Endothelial cell of umbilical vein (primary cell): ENCODE results near the gene TBX1. TPM values are rescaled to one million over a fixed set of nuclear protein-coding genes. Genes with fewer than 3 reads are reported as not detected.

Experiments used
- BruUV-seq: library from RNA; stranded (reverse); fragments of 400-500 nt; replicated peaks from 2 replicates; lab custom pipeline; 2021; lab: Mats Ljungman, UMichigan
- CTCF ChIA-PET: fragments of 300-600, 350-600 bp; sonication (Branson Sonifier 250); formaldehyde crosslinking; loops from one replicate; lab custom pipeline; 2021; ENCODE audit warnings: antibody characterized with exemption, inconsistent platforms; lab: Charles Lee
- POLR2A ChIA-PET: fragments of 300-600, 350-600 bp; sonication (Branson Sonifier 250); formaldehyde crosslinking; loops from one replicate; lab custom pipeline; 2021; ENCODE audit warnings: antibody characterized with exemption, inconsistent platforms; lab: Charles Lee
- DNase-seq: peaks from one replicate; pipeline ENCODE4 v3.0.0-alpha.2; 2011; ENCODE audit warnings: low read depth, low spot score
- FAIRE-seq: peaks from 2 replicates; lab custom pipeline; 2011; peaks lifted over from hg19 to GRCh38; lab: Jason Lieb, UNC
- H2AFZ ChIP-seq: 2 replicates; pipeline ENCODE4 v1.6.0; 2012; ENCODE audit warnings: low read depth, low read length, control low read depth, inconsistent platforms
- H3K27ac ChIP-seq: 2 replicates; pipeline ENCODE4 v1.5.1; 2011; ENCODE audit warnings: low read depth, mild to moderate bottlenecking, control low read depth, low read length, moderate library complexity; ENCODE audit not compliant: insufficient read depth
- H3K27me3 ChIP-seq, 2 experiments: 2 replicates each; pipeline versions ENCODE4 v1.6.0 to v1.6.1; 2011; ENCODE audit warnings: low read length in 2 of 2, mixed read lengths in 1 of 2; ENCODE audit not compliant: control insufficient read depth in 2 of 2, insufficient read depth in 2 of 2
- H3K36me3 ChIP-seq, 2 experiments: 2 replicates in 1 of 2; 3 replicates in 1 of 2; pipeline ENCODE4 v1.5.1; 2011; ENCODE audit warnings: low read length in 2 of 2, mild to moderate bottlenecking in 1 of 2, moderate library complexity in 1 of 2; ENCODE audit not compliant: control insufficient read depth in 2 of 2, insufficient read depth in 2 of 2; ENCODE audit errors: extremely low read depth in 1 of 2
- H3K4me1 ChIP-seq: 3 replicates; pipeline ENCODE4 v1.5.1; 2011; ENCODE audit warnings: mild to moderate bottlenecking, low read length; ENCODE audit not compliant: control insufficient read depth, insufficient read depth; ENCODE audit errors: extremely low read depth
- H3K4me2 ChIP-seq: 2 replicates; pipeline ENCODE4 v1.6.1; 2011; ENCODE audit warnings: low read length, control low read depth, mixed read lengths; ENCODE audit not compliant: insufficient read depth
- H3K4me3 ChIP-seq, 3 experiments: fragments of 200-600 bp in 1 of 3; sonication (generic), shearing (Covaris generic) in 1 of 3; replicated peaks in 1 of 3; 2 replicates each; pipeline ENCODE4 v1.5.1; 2011 to 2016; ENCODE audit warnings: control low read depth in 3 of 3, low read length in 3 of 3, mild to moderate bottlenecking in 2 of 3, inconsistent platforms in 1 of 3, low read depth in 1 of 3, moderate library complexity in 1 of 3; ENCODE audit not compliant: insufficient read depth in 1 of 3
- H3K79me2 ChIP-seq: 2 replicates; pipeline ENCODE4 v1.6.0; 2012; ENCODE audit warnings: low read length, inconsistent platforms; ENCODE audit not compliant: control insufficient read depth, insufficient read depth
- H3K9ac ChIP-seq: replicated peaks from 2 replicates; pipeline ENCODE3; 2011; ENCODE audit warnings: low read length, control low read depth; ENCODE audit not compliant: insufficient read depth; ENCODE audit errors: extremely low read depth
- H3K9me1 ChIP-seq: replicated peaks from 3 replicates; pipeline ENCODE4 v1.6.0; 2011; ENCODE audit warnings: mild to moderate bottlenecking, low read length; ENCODE audit not compliant: control insufficient read depth, insufficient read depth; ENCODE audit errors: extremely low read depth
- H3K9me3 ChIP-seq: replicated peaks from 2 replicates; pipeline ENCODE4 v1.5.1; 2012; ENCODE audit warnings: low read length, inconsistent platforms; ENCODE audit not compliant: control insufficient read depth, insufficient read depth
- H4K20me1 ChIP-seq: replicated peaks from 2 replicates; pipeline ENCODE3; 2011; ENCODE audit warnings: mild to moderate bottlenecking, low read length; ENCODE audit not compliant: control insufficient read depth, insufficient read depth; ENCODE audit errors: extremely low read depth
- EZH2 ChIP-seq: IDR thresholded peaks from 2 replicates; pipeline ENCODE4 v1.6.1; 2012; ENCODE audit warnings: borderline replicate concordance, low read depth, mild to moderate bottlenecking, moderate library complexity, low read length, inconsistent platforms; ENCODE audit not compliant: severe bottlenecking
- FOS ChIP-seq: IDR thresholded peaks from 2 replicates; pipeline ENCODE4 v1.6.1; 2011; ENCODE audit warnings: mild to moderate bottlenecking, low read length, moderate library complexity, borderline replicate concordance; ENCODE audit not compliant: insufficient read depth
- GATA2 ChIP-seq: IDR thresholded peaks from 2 replicates; pipeline ENCODE4 v1.7.0; 2011; ENCODE audit warnings: low read depth, mild to moderate bottlenecking, moderate library complexity, mixed read lengths, low read length; ENCODE audit not compliant: insufficient read length, insufficient read depth
- JUN ChIP-seq: IDR thresholded peaks from 2 replicates; pipeline ENCODE4 v1.6.1; 2011; ENCODE audit warnings: borderline replicate concordance, low read depth; ENCODE audit not compliant: insufficient read length, insufficient read depth
- MYC ChIP-seq: IDR thresholded peaks from one replicate; pipeline ENCODE4 v1.6.1; 2011; ENCODE audit warnings: mild to moderate bottlenecking, low read depth, low read length
- POLR2A ChIP-seq: IDR thresholded peaks from 2 replicates; pipeline ENCODE4 v1.6.1; 2012; ENCODE audit warnings: low read depth, mild to moderate bottlenecking, control low read depth, low read length
- POLR2AphosphoS5 ChIP-seq: IDR thresholded peaks from 2 replicates; pipeline ENCODE4 v1.6.1; 2012; ENCODE audit warnings: low read depth, mild to moderate bottlenecking, control low read depth, low read length, moderate library complexity; ENCODE audit not compliant: insufficient read depth
- dilution Hi-C: fragments of 300-500 bp; cut with MboI; formaldehyde crosslinking; loops from one replicate; pipeline ENCODE4 v1.15.0; 2019; ENCODE audit warnings: low sequenced_read_pairs; ENCODE audit not compliant: extremely low pct_ligation_motif_present
- intact Hi-C: fragments of 100-400 bp; cut with micrococcal nuclease; formaldehyde crosslinking; loops from one replicate; pipeline ENCODE4 v1.10.0; 2022
- polyA plus RNA-seq, 4 experiments: library from polyadenylated mRNA; depleted of rRNA in 3 of 4; stranded (reverse) in 3 of 4; unstranded in 1 of 4; fragments of >200 nt; gene quantifications; 2 replicates each; pipeline versions ENCODE4 v1.2.1 to v1.2.3, GENCODE V29; 2011 to 2012; ENCODE audit warnings: missing spikeins in 1 of 4
- total RNA-seq: library from RNA; stranded (reverse); gene quantifications from 2 replicates; pipeline ENCODE4 v1.2.3, GENCODE V29; 2021
- TF ChIP-seq, protein P1 (sequence below), 2 donors: IDR thresholded peaks; 1 replicate in 1 of 2; 2 replicates in 1 of 2; pipeline ENCODE4 v1.5.1; 2011; ENCODE audit warnings: low read length in 2 of 2, mild to moderate bottlenecking in 2 of 2, moderate library complexity in 2 of 2, control low read depth in 1 of 2, inconsistent platforms in 1 of 2, low read depth in 1 of 2; ENCODE audit not compliant: insufficient read depth in 1 of 2; ENCODE audit errors: extremely low read depth in 1 of 2
- TF ChIP-seq, protein P2 (sequence below): IDR thresholded peaks from 2 replicates; pipeline ENCODE4 v1.6.1; 2011; ENCODE audit not compliant: insufficient read depth, insufficient read length

The TBX1 gene
- total and polyA plus RNA-seq, 2 donors (not counting 3 experiments of a cell fraction or from before 2014, with no cell fraction given) = 11.0 to 30.2 TPM

- H3K9me1 ChIP-seq = no peaks in the 10 kb centered on the region
- no TSS peak for BruUV-seq
- no peak overlapping the region for H3K4me3 ChIP-seq
- no peak overlapping the region for H2AFZ ChIP-seq
- H3K27ac ChIP-seq = no peak overlapping the region
- FAIRE-seq (no peak), DNase-seq (no peak)
- intact Hi-C loops (no loop called here), dilution Hi-C loops (no loop called here)
- no peaks in the 10 kb centered on the region for H3K27me3 ChIP-seq
- no peaks in the 10 kb centered on the region for H4K20me1 ChIP-seq
- H3K4me1 ChIP-seq = peaks cover 14% of the 10 kb centered on the region
- TF ChIP-seq MYC = no peak
- TF ChIP-seq EZH2 = no peak
- TF ChIP-seq JUN = no peak
- TF ChIP-seq, protein P1, sequence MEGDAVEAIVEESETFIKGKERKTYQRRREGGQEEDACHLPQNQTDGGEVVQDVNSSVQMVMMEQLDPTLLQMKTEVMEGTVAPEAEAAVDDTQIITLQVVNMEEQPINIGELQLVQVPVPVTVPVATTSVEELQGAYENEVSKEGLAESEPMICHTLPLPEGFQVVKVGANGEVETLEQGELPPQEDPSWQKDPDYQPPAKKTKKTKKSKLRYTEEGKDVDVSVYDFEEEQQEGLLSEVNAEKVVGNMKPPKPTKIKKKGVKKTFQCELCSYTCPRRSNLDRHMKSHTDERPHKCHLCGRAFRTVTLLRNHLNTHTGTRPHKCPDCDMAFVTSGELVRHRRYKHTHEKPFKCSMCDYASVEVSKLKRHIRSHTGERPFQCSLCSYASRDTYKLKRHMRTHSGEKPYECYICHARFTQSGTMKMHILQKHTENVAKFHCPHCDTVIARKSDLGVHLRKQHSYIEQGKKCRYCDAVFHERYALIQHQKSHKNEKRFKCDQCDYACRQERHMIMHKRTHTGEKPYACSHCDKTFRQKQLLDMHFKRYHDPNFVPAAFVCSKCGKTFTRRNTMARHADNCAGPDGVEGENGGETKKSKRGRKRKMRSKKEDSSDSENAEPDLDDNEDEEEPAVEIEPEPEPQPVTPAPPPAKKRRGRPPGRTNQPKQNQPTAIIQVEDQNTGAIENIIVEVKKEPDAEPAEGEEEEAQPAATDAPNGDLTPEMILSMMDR (IDR thresholded peaks at IDR 0.05; ENCODE audit: extremely low read depth in 1 of 2, insufficient read depth in 1 of 2, low read depth in 1 of 2, low read length in 2 of 2) = no peak
- no peak for TF ChIP-seq POLR2AphosphoS5
- TF ChIP-seq GATA2 = no peak
- no peak for TF ChIP-seq FOS
- TF ChIP-seq, protein P2, sequence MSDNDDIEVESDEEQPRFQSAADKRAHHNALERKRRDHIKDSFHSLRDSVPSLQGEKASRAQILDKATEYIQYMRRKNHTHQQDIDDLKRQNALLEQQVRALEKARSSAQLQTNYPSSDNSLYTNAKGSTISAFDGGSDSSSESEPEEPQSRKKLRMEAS = no peak
- TF ChIP-seq POLR2A = no peak
- no peaks in the 10 kb centered on the region for H3K36me3 ChIP-seq
- H3K4me2 ChIP-seq = no peak overlapping the region
- no peaks in the 10 kb centered on the region for H3K9me3 ChIP-seq
- ChIA-PET CTCF (interaction anchor here (3.2 kb wide), 1 partner anchor 72 kb away, joined by 25 read pairs; no protein-coding TSS in a partner anchor), POLR2A (no interaction called here)
- H3K9ac ChIP-seq = no peak overlapping the region
- H3K79me2 ChIP-seq = no peaks in the 10 kb centered on the region
These were observed 41.7 kb downstream of the TBX1 start for GRCh38 chr22:19802001-19802893.
